Osteoblast (primary cell): Measurements from ENCODE around the gene FAAH. TPM values are rescaled to one million over a fixed set of nuclear protein-coding genes. Genes with fewer than 3 reads are reported as not detected.

Experiments used
- DNase-seq: peaks from one replicate; pipeline ENCODE4 v3.0.0; 2011; ENCODE audit warnings: low spot score, mixed read lengths; ENCODE audit not compliant: insufficient read length; ENCODE audit errors: missing footprints
- H2AFZ ChIP-seq: 2 replicates; pipeline ENCODE4 v1.6.0; 2011; ENCODE audit warnings: mild to moderate bottlenecking, low read length
- H3K27ac ChIP-seq: 2 replicates; pipeline ENCODE4 v1.5.1; 2011; ENCODE audit warnings: mild to moderate bottlenecking, low read depth, low read length, moderate library complexity
- H3K27me3 ChIP-seq: 2 replicates; pipeline ENCODE4 v1.6.0; 2012; ENCODE audit warnings: mild to moderate bottlenecking, control low read depth, inconsistent platforms, low read length, moderate library complexity; ENCODE audit not compliant: insufficient read depth
- H3K36me3 ChIP-seq: 2 replicates; pipeline ENCODE4 v1.5.1; 2011; ENCODE audit warnings: mild to moderate bottlenecking, low read length, control low read depth, moderate library complexity; ENCODE audit not compliant: insufficient read depth
- H3K4me1 ChIP-seq: 2 replicates; pipeline ENCODE4 v1.5.1; 2011; ENCODE audit warnings: mild to moderate bottlenecking, low read length, control low read depth, moderate library complexity; ENCODE audit not compliant: insufficient read depth
- H3K4me2 ChIP-seq: 2 replicates; pipeline ENCODE4 v1.6.0; 2011; ENCODE audit warnings: mild to moderate bottlenecking, low read length; ENCODE audit not compliant: insufficient read depth
- H3K4me3 ChIP-seq: fragments of 200-600 bp; sonication (generic); 3 replicates; pipeline ENCODE4 v1.5.1; 2012; ENCODE audit warnings: mild to moderate bottlenecking, low read length, inconsistent platforms; ENCODE audit not compliant: insufficient read depth
- H3K79me2 ChIP-seq: 2 replicates; pipeline ENCODE4 v1.6.0; 2012; ENCODE audit warnings: mild to moderate bottlenecking, low read length, control low read depth, inconsistent platforms; ENCODE audit not compliant: insufficient read depth
- H3K9me3 ChIP-seq: 2 replicates; pipeline ENCODE4 v1.5.1; 2011; ENCODE audit warnings: low read depth, low read length, control low read depth
- H4K20me1 ChIP-seq: 2 replicates; pipeline ENCODE4 v1.6.0; 2012; ENCODE audit warnings: mild to moderate bottlenecking, low read length, control low read depth; ENCODE audit not compliant: insufficient read depth
- CTCF ChIP-seq: IDR thresholded peaks from 2 replicates; pipeline ENCODE4 v1.5.1; 2011; ENCODE audit warnings: mild to moderate bottlenecking, low read depth, low read length, moderate library complexity; ENCODE audit errors: extremely low read depth
- total RNA-seq: library from RNA; depleted of rRNA; stranded (reverse); fragments of >200 nt; gene quantifications from 2 replicates; pipeline ENCODE4 v1.2.3, GENCODE V29; 2012

FAAH gene
- total RNA-seq, 1 donor, result 4.0 TPM

GRCh38 chr1:46400421-46400820 lies 6.3 kb downstream of the FAAH start:
- H3K27ac ChIP-seq, result no peak overlapping the region
- no peaks in the 10 kb centered on the region for H3K9me3 ChIP-seq
- H3K79me2 ChIP-seq, result no peaks in the 10 kb centered on the region
- H3K27me3 ChIP-seq, result peaks cover 11% of the 10 kb centered on the region
- DNase-seq, result no peak
- no peak for TF ChIP-seq CTCF
- no peaks in the 10 kb centered on the region for H4K20me1 ChIP-seq
- no peak overlapping the region for H3K4me2 ChIP-seq
- H3K36me3 ChIP-seq, result no peaks in the 10 kb centered on the region
- no peak overlapping the region for H3K4me3 ChIP-seq
- H2AFZ ChIP-seq, result no peak overlapping the region
- H3K4me1 ChIP-seq, result peaks cover 3% of the 10 kb centered on the region

- Histone ChIP-seq H3K4me1 (peaks cover 8% of the 10 kb centered on the region), H3K36me3 (no peaks in the 10 kb centered on the region), H3K9me3 (no peaks in the 10 kb centered on the region), H3K27ac (no peak overlapping the region), H2AFZ (no peak overlapping the region), H3K4me2 (no peak overlapping the region), H3K4me3 (no peak overlapping the region), H4K20me1 (no peaks in the 10 kb centered on the region), H3K27me3 (peaks cover 5% of the 10 kb centered on the region), H3K79me2 (no peaks in the 10 kb centered on the region)
- no peak for TF ChIP-seq CTCF
- peak; percentile 85 for DNase-seq
These were observed 7.2 kb downstream of the FAAH start for GRCh38 chr1:46401154-46401913.

- H3K36me3 ChIP-seq, result no peaks in the 10 kb centered on the region
These were observed 8.0 kb downstream of the FAAH start for GRCh38 chr1:46401964-46402626.

More at GRCh38 chr1:46401964-46402626, 8.0 kb downstream of the FAAH start:
- no peak for TF ChIP-seq CTCF
- H3K9me3 ChIP-seq, result no peaks in the 10 kb centered on the region
- no peaks in the 10 kb centered on the region for H3K79me2 ChIP-seq
- H3K4me3 ChIP-seq, result no peak overlapping the region
- H3K4me2 ChIP-seq, result no peak overlapping the region
- no peak overlapping the region for H2AFZ ChIP-seq
- H4K20me1 ChIP-seq, result no peaks in the 10 kb centered on the region
- H3K27ac ChIP-seq, result no peak overlapping the region
- peaks cover 8% of the 10 kb centered on the region for H3K4me1 ChIP-seq
- H3K27me3 ChIP-seq, result no peaks in the 10 kb centered on the region
- peak; percentile 98 for DNase-seq
